Stimulated activated CD8-positive, alpha-beta memory T cell treated with anti-CD3 and anti-CD28 coated beads, Interleukin-7, amount 100 ng/mL, for 4 hours (primary cell): ENCODE data around the gene RIMBP2.
A peak's percentile ranks its signal among the peaks of the same experiment; 100 is the strongest.
"Not testable (repeated sequence)": the region's sequence is repeated elsewhere in the genome, so short reads cannot be mapped to it uniquely, and the experiment has no call there.

Experiments used
- DNase-seq, 2 donors: peaks; one replicate each; pipeline ENCODE4 v3.0.0-alpha.2; 2020; ENCODE audit warnings: low read depth in 2 of 2

RIMBP2 gene, protein sequence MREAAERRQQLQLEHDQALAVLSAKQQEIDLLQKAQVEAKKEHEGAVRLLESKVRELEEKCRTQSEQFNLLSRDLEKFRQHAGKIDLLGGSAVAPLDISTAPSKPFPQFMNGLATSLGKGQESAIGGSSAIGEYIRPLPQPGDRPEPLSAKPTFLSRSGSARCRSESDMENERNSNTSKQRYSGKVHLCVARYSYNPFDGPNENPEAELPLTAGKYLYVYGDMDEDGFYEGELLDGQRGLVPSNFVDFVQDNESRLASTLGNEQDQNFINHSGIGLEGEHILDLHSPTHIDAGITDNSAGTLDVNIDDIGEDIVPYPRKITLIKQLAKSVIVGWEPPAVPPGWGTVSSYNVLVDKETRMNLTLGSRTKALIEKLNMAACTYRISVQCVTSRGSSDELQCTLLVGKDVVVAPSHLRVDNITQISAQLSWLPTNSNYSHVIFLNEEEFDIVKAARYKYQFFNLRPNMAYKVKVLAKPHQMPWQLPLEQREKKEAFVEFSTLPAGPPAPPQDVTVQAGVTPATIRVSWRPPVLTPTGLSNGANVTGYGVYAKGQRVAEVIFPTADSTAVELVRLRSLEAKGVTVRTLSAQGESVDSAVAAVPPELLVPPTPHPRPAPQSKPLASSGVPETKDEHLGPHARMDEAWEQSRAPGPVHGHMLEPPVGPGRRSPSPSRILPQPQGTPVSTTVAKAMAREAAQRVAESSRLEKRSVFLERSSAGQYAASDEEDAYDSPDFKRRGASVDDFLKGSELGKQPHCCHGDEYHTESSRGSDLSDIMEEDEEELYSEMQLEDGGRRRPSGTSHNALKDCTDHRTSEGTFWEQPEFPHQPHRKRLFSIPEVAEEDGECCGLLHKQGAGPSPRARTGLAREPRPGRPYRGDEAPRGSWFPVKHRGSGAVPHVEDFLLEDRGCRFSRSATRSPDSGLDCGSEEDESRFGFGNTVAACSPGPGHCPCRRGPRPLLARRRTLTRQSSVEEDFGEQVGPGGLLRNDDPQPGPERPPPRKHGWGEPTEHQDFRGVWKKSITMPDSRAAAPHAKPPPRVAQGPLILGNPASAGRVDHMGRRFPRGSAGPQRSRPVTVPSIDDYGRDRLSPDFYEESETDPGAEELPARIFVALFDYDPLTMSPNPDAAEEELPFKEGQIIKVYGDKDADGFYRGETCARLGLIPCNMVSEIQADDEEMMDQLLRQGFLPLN (N-terminal part only)

DNA sequence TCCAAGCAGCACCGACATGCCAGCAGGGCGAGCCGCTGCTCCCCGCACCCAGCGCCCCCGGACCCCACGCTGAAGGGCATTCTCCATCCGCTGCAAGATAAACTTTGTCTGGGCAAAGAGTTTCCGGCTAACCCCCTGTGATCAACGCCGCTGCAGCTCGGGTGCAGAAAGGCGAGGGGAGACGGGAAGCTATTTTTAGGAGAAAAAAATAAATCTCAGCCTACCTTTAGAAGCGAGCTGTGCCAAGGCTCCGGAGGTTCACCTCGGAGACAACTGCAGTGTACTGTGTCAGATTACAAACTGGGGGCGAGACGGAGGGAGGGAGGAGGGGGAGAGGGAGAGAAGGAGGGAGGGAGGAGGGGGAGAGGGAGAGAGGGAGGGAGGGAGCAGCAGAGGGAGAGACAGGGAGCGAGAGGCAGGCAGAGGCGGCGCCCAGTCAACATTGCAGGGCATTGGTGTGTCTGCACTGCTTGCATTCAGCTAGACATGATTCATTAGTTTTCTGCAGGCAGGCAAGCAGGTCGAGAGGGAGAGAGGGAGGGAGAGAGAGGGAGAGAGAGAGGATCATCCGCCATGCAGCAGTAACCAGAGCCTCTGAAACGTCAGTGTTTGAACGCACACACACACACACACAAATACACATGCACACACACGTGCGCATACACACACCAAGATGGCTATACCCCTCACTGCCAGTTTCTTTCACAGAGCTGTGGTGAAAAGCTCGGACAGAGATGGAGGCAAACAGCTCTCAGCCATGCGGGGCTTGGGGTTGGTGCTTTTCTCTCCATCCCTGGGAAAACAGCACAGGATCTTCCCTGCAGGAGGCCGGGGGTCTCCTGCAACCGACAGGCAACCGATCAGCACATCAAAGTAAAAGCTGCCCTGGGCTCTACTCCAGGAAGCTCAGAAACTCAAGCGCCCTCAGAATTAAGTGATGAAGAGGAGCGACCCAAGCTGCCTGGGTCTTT, at the start of gene RIMBP2:
Gene RIMBP2, minus strand, starts transcription at position 302 of the 971 bp plus-strand sequence. CDS start 237,286 bp downstream, outside the sequence.
- DNase-seq = no peak

GRCh38 chr12:130765186-130765659, 49.1 kb upstream of the RIMBP2 start:
- DNase-seq = no peak

- no peak for DNase-seq
These were observed 48.5 kb upstream of the RIMBP2 start for GRCh38 chr12:130764475-130765185.

DNA sequence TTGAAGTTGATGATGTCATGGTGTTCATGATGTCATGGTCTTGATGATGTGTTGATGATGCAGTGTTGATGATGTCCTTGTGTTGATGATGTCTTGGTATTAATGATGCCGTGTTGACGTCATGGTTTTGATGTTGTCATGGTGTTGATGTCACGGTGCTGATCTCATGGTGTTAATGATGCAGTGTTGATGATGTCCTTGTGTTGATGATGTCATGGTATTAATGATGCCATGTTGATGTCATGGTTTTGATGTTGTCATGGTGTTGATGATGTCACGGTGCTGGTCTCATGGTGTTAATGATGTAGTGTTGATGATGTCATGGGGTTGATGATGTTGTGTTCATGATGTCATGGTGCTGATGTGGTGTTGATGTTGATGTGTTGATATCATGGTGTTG, 48.0 kb upstream of the RIMBP2 start:
- no peak for DNase-seq

GRCh38 chr12:130762319-130762675, 46.2 kb upstream of the RIMBP2 start:
- DNase-seq = no peak

GRCh38 chr12:130761537-130762318, 45.6 kb upstream of the RIMBP2 start:
- DNase-seq = peak; percentile 19 to 25

- DNase-seq = no peak
These were observed 38.3 kb upstream of the RIMBP2 start for GRCh38 chr12:130754234-130754901.

DNA sequence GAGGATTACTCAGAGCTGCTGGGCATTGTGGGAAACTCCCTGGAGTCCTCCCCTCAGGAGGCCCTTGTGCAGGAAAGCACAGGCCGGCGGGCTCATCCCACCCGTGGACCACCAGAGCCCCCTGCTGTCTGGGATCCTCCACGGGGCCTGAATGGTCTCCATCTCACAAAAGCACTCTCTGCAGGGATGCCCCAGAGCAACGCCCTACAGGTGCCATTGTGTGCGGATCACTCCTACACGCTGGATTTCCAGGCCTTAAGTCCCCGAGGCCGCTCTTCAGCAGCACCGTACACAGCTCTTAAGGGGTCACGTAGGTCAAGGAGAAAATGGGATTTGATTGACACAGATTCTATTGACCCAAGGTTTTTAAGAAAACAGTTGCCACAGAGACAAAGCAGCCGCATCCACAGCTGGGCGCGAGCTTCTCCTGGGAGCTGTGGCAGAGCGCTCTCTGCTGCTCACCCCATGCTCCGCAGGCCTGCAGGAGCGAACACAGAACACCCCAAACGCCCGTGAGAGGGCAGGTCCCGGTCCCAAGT, 36.7 kb upstream of the RIMBP2 start:
- DNase-seq = no peak

DNA sequence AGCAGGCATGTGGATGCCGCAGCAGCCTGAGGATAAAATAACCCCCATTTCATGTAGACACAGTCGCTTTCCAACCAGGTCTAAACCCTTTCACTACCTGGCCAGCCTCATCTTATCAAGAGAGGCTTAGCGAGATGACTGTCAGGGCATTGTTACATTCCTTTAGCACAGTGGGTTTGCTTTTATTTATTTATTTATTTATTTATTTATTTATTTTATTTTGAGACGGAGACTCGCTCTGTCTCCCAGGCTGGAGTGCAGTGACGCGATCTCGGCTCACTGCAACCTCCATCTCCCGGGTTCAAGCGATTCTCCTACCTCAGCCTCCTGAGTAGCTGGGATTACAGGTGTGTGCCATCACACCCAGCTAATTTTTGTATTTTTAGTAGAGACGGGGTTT, 35.9 kb upstream of the RIMBP2 start:
- DNase-seq = not testable (repeated sequence)

DNA sequence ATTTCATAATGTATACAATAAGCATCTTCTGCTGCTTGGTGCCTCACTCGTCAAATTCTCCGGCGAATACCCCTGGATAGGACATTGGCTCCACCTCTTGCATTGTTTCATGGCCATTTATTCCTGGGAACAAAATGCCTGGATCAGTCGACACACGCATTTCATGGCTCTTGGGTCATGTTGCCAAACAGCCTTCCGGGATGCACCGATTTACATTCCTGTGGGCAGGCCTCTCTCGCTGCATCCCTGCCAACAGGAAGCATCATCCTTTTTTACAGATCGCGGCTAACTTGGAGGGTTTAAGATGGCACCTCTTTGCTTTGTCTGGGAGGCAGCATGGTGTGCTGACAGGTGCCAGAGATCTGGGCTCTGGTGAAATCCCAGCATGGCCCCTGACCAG, 32.7 kb upstream of the RIMBP2 start:
- DNase-seq = no peak

DNA sequence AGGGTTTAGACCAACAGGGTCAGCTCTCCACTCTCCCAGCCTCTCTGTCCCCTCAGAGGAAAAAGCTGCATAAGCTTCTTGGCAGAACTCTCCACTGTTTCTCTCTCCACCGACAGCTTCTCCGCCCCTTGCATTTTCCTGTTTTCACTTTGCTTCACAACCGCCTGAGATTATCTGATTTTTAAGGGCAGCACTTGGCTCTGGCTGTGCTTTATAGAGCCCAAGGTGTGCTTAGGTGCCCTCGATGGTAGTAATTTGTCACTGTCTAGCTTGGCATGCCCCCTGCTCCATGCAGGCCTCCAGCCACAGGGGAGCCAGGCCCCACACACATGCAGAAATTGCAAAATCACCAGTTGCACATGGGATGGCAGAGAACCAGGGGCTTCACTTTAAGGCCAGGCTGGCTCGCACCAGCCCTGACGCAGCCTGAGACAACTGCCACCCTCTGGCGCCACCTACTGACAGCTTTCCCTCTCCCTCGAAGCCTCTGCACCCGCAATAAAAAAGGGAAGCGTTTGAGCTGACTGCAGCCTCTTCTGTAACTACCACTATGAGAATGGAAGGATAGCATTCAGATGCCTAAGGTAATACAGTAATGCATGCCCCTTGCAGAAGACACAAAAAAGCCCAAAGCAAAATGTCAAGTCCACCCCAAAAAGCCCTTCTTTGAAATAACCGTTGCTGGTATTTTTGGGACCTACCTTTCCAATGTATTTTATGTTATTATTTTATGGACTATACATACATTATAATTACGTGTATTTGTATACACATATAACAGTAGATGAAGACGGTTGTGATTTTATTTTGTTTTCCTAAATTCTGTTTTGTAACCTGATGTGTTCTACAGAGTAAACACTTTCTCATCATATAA, 32.0 kb upstream of the RIMBP2 start:
- peak; percentile 31 to 44 for DNase-seq

- no peak for DNase-seq
These were observed 30.4 kb upstream of the RIMBP2 start for GRCh38 chr12:130746546-130746945.

GRCh38 chr12:130745921-130746320, 29.8 kb upstream of the RIMBP2 start:
- DNase-seq = no peak

- no peak for DNase-seq
These were observed 28.2 kb upstream of the RIMBP2 start for GRCh38 chr12:130744274-130744673.

GRCh38 chr12:130743606-130744005, 27.5 kb upstream of the RIMBP2 start:
- DNase-seq = no peak

- DNase-seq = no peak
These were observed 27.1 kb upstream of the RIMBP2 start for GRCh38 chr12:130743176-130743575.

GRCh38 chr12:130742716-130743115, 26.6 kb upstream of the RIMBP2 start:
- DNase-seq = no peak

DNA sequence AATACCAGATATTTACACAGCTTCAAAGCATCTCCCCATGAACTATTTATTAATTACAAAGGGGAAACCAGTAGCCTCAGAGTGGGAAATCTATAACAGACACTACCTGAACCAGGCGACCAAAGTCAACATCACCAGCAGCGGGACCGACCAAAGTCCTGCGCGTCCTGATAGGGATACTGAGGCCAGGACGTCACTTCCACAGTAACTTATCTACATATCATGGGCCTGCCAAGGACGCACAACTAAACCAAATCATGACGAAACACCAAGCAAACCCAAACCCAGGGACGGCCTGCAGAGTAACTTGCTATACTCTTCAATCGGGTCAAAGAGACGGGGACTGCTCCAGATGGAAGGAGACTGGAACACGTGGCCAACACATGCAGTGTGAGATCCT, 26.0 kb upstream of the RIMBP2 start:
- no peak for DNase-seq
